ENCODE measurements around the gene LEFTY1.
"Not testable (repeated sequence)": the region's sequence is repeated elsewhere in the genome, so short reads cannot be mapped to it uniquely, and the experiment has no call there.

The LEFTY1 gene

GRCh38 chr1:225888898-225889601 is at the start of gene LEFTY1:
Gene LEFTY1 (minus strand): TSS chr1:225889146. CDS start chr1:225889066, 80 bp downstream.
- no peak for DNase-seq (ENCODE audit: low read depth in 1 of 2, low spot score in 1 of 2)

GRCh38 chr1:225937048-225937968 is 48.4 kb upstream of the LEFTY1 start:
- DNase-seq (ENCODE audit: low read depth in 1 of 2, low spot score in 1 of 2), result no peak

GRCh38 chr1:225936523-225936922 is 47.6 kb upstream of the LEFTY1 start:
- DNase-seq (ENCODE audit: low read depth in 1 of 2, low spot score in 1 of 2), result no peak

- not testable (repeated sequence) for DNase-seq (ENCODE audit: low read depth in 1 of 2, low spot score in 1 of 2)
Observed at GRCh38 chr1:225936086-225936485, 47.1 kb upstream of the LEFTY1 start.

GRCh38 chr1:225934711-225935110 is 45.8 kb upstream of the LEFTY1 start:
- DNase-seq (ENCODE audit: low read depth in 1 of 2, low spot score in 1 of 2), result no peak

- DNase-seq (ENCODE audit: low read depth in 1 of 2, low spot score in 1 of 2), result no peak
Observed at GRCh38 chr1:225933072-225933471, 44.1 kb upstream of the LEFTY1 start.

- DNase-seq (ENCODE audit: low read depth in 1 of 2, low spot score in 1 of 2), result no peak
Observed at GRCh38 chr1:225931270-225932136, 42.6 kb upstream of the LEFTY1 start.

GRCh38 chr1:225930566-225930965 is 41.6 kb upstream of the LEFTY1 start:
- no peak for DNase-seq (ENCODE audit: low read depth in 1 of 2, low spot score in 1 of 2)

- DNase-seq (ENCODE audit: low read depth in 1 of 2, low spot score in 1 of 2), result not testable (repeated sequence)
Observed at GRCh38 chr1:225929462-225929861, 40.5 kb upstream of the LEFTY1 start.

- no peak for DNase-seq (ENCODE audit: low read depth in 1 of 2, low spot score in 1 of 2)
Observed at GRCh38 chr1:225928186-225929175, 39.5 kb upstream of the LEFTY1 start.

GRCh38 chr1:225926551-225927113 is 37.7 kb upstream of the LEFTY1 start:
- no peak for DNase-seq (ENCODE audit: low read depth in 1 of 2, low spot score in 1 of 2)

GRCh38 chr1:225923692-225924555 is 35.0 kb upstream of the LEFTY1 start, which contains the start of gene PYCR2:
Gene PYCR2 (minus strand): TSS chr1:225924250. CDS start chr1:225924110, 140 bp downstream.
- peak; percentile 89 to 92 for DNase-seq (ENCODE audit: low read depth in 1 of 2, low spot score in 1 of 2)

GRCh38 chr1:225923381-225923691 is 34.4 kb upstream of the LEFTY1 start:
- no peak for DNase-seq (ENCODE audit: low read depth in 1 of 2, low spot score in 1 of 2)

GRCh38 chr1:225921734-225922709 is 33.1 kb upstream of the LEFTY1 start:
- DNase-seq (ENCODE audit: low read depth in 1 of 2, low spot score in 1 of 2), result no peak

- DNase-seq (ENCODE audit: low read depth in 1 of 2, low spot score in 1 of 2), result no peak
Observed at GRCh38 chr1:225919906-225920305, 31.0 kb upstream of the LEFTY1 start.

- no peak for DNase-seq (ENCODE audit: low read depth in 1 of 2, low spot score in 1 of 2)
Observed at GRCh38 chr1:225918280-225918679, 29.3 kb upstream of the LEFTY1 start.

GRCh38 chr1:225917536-225917935 is 28.6 kb upstream of the LEFTY1 start:
- DNase-seq (ENCODE audit: low read depth in 1 of 2, low spot score in 1 of 2), result no peak

- no peak for DNase-seq (ENCODE audit: low read depth in 1 of 2, low spot score in 1 of 2)
Observed at GRCh38 chr1:225917101-225917500, 28.2 kb upstream of the LEFTY1 start.
